SK-N-MC (cell line): Measurements from ENCODE around the gene SHANK3.

Source experiments
- EZH2 ChIP-seq: fragments of 200-600 bp; sonication (generic); IDR thresholded peaks from one replicate; pipeline ENCODE4 v1.6.1; 2017; ENCODE audit warnings: antibody characterized with exemption
- POLR2AphosphoS5 ChIP-seq: IDR thresholded peaks from 2 replicates; pipeline ENCODE4 v1.6.1; 2012; ENCODE audit warnings: mild to moderate bottlenecking, low read depth, low read length, borderline replicate concordance

GRCh38 chr22:50705219-50705691 is 32.6 kb downstream of the SHANK3 start:
- no peak for TF ChIP-seq EZH2
- no peak for TF ChIP-seq POLR2AphosphoS5
